Measurements from ENCODE around the gene GOLIM4.

Gene GOLIM4

DNA sequence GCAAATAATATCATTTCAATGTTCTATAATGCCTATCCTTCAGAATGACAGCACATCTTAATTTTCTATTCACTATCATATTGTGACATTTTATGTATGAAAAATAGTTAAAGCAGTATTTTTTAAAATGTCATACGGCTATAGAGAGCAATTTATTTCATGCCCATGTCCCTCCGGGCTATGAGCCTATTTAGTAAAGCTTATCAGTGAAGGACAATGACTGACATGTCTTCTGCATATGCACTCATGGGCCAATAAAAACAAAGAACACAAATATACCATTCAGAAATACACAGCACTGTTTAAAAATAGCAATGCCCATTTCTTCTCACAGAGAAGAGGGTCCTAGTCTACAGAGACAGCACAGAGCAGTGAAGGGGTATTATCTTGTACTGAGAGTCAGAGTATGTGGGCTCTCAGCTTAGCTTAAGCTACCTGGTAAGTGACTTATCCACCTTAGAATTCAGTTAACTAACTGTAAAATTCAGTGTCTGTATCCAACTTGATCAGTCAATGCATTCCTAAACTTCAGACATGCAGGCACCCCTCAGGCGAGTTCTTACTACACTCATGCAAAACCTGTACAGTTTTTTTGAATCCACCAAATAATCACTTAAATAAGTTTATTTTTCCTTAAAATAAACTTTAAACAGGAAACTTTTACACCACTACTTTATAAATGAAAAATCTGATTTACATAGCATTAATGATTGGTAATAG lies 9.0 kb downstream of the GOLIM4 start:
- H3K27me3 ChIP-seq (ENCODE audit: control insufficient read depth, insufficient read depth, low read length): no peaks in the 10 kb centered on the region
- H3K4me3 ChIP-seq (ENCODE audit: low read depth, low read length): no peak overlapping the region
- no peaks in the 10 kb centered on the region for H3K9me3 ChIP-seq (ENCODE audit: control insufficient read depth, insufficient read depth, low read depth, low read length)
- H3K9ac ChIP-seq (ENCODE audit: low read length): no peak overlapping the region
- no peak overlapping the region for H3K27ac ChIP-seq (ENCODE audit: low read depth, low read length)
- H3K4me1 ChIP-seq (ENCODE audit: control insufficient read depth, insufficient read depth, low read length): peaks cover 48% of the 10 kb centered on the region
- no peaks in the 10 kb centered on the region for H3K36me3 ChIP-seq (ENCODE audit: control insufficient read depth, insufficient read depth, low read length)

DNA sequence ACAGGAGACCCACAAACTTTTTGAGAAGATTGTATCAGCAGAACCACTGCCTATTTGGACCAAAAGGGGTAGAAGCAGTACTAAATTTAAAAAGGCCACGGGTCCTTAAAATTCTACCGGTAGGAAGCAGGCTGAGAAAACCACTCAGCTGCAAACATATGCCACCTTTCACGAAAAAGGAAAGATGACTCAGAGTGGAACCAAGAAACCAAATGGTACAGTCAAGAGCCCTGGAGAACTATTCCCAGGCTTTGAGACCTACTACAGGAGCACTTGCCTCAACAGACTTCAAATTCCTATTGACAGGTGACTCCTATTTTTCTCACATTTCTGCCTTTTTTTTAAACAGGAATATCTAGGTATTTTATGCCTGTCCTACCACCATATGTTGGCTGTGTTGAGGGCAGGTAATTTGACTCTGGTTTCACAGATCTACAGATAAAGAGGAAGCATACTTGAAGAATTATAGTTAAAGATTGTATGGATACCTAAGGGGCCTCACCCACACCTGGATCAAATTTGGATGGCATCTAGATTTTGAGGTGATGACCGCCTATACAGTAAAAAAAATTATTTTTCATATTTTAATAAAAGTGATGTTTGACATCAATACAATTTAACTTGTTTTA lies 10.1 kb downstream of the GOLIM4 start:
- Histone ChIP-seq H3K27ac (ENCODE audit: low read depth, low read length) (no peak overlapping the region), H3K27me3 (ENCODE audit: control insufficient read depth, insufficient read depth, low read length) (no peaks in the 10 kb centered on the region), H3K9me3 (ENCODE audit: control insufficient read depth, insufficient read depth, low read depth, low read length) (no peaks in the 10 kb centered on the region), H3K4me1 (ENCODE audit: control insufficient read depth, insufficient read depth, low read length) (peaks cover 54% of the 10 kb centered on the region), H3K4me3 (ENCODE audit: low read depth, low read length) (no peak overlapping the region), H3K36me3 (ENCODE audit: control insufficient read depth, insufficient read depth, low read length) (no peaks in the 10 kb centered on the region), H3K9ac (ENCODE audit: low read length) (no peak overlapping the region)

DNA sequence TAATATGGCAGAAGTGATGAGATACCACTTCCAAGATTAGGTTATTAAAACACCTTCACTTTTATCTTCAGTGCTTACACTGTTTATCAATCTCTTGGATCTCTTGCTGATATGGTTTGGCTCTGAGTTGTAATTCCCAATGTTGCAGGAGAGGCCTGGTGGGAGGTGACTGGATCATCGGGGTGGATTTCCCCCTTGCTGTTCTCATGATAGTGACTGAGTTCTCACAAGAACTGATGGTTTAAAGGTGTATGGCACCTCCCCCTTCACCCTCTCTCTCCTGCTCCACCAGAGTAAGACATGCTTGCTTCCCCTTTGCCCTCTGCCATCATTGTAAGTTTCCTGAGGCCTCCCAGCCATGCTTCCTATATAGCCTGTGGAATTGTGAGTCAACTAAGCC lies 11.8 kb downstream of the GOLIM4 start:
- Histone ChIP-seq H3K27ac (ENCODE audit: low read depth, low read length) (no peak overlapping the region), H3K4me3 (ENCODE audit: low read depth, low read length) (no peak overlapping the region), H3K4me1 (ENCODE audit: control insufficient read depth, insufficient read depth, low read length) (peaks cover 45% of the 10 kb centered on the region), H3K27me3 (ENCODE audit: control insufficient read depth, insufficient read depth, low read length) (no peaks in the 10 kb centered on the region), H3K9me3 (ENCODE audit: control insufficient read depth, insufficient read depth, low read depth, low read length) (no peaks in the 10 kb centered on the region), H3K36me3 (ENCODE audit: control insufficient read depth, insufficient read depth, low read length) (no peaks in the 10 kb centered on the region), H3K9ac (ENCODE audit: low read length) (no peak overlapping the region)

DNA sequence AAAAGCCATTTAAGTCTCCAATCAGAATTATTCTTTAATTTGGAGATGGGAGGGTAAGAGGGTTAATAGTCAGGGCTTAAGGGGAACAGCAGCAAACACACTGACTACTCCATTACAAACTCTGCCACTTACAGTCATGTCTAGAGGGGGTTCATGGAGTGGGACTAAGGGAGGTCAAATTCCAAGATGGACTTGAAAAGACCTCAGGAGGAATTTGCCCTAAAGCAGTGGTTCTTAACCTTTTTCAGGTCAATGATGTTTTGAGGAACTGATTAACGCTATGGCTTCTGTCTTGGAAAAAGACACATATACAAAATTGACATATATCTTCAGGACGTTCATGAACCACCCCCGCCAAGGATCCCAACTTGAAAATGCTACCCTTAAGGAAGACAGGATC lies 13.9 kb downstream of the GOLIM4 start:
- Histone ChIP-seq H3K27me3 (ENCODE audit: control insufficient read depth, insufficient read depth, low read length) (no peaks in the 10 kb centered on the region), H3K36me3 (ENCODE audit: control insufficient read depth, insufficient read depth, low read length) (peaks cover 5% of the 10 kb centered on the region), H3K4me3 (ENCODE audit: low read depth, low read length) (no peak overlapping the region), H3K9ac (ENCODE audit: low read length) (no peak overlapping the region), H3K4me1 (ENCODE audit: control insufficient read depth, insufficient read depth, low read length) (peaks cover 34% of the 10 kb centered on the region), H3K9me3 (ENCODE audit: control insufficient read depth, insufficient read depth, low read depth, low read length) (no peaks in the 10 kb centered on the region), H3K27ac (ENCODE audit: low read depth, low read length) (no peak overlapping the region)

DNA sequence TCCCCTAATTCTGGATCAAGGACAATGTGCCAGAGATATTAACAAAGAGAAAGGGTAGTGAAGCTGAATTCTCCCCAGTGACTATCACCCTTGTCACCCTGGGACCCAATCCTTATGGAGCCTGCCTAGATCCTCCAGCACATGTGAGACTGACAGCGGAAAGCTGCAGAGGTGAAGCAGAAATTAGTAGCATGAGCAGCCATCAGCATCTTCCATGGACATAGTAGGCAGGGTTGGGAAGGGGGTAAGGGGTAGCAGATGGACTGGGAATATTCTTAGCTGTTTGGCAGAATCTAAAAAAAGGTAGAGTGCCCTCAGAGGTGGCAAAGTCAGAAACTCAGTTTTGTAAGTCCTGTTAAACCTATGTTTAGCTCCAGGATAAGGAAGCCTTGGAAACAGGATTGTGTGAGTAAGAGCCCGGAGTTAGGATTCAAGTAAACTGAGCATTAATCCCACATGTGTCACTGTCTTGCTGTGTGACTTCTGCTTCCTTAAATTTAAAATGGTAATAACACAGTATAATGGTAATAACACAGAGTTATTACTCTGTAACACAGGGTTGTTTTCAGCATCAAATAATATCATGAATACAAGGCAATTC lies 14.5 kb downstream of the GOLIM4 start:
- Histone ChIP-seq H3K9ac (ENCODE audit: low read length) (no peak overlapping the region), H3K27me3 (ENCODE audit: control insufficient read depth, insufficient read depth, low read length) (no peaks in the 10 kb centered on the region), H3K4me3 (ENCODE audit: low read depth, low read length) (no peak overlapping the region), H3K36me3 (ENCODE audit: control insufficient read depth, insufficient read depth, low read length) (peaks cover 6% of the 10 kb centered on the region), H3K9me3 (ENCODE audit: control insufficient read depth, insufficient read depth, low read depth, low read length) (no peaks in the 10 kb centered on the region), H3K27ac (ENCODE audit: low read depth, low read length) (no peak overlapping the region), H3K4me1 (ENCODE audit: control insufficient read depth, insufficient read depth, low read length) (peaks cover 30% of the 10 kb centered on the region)

DNA sequence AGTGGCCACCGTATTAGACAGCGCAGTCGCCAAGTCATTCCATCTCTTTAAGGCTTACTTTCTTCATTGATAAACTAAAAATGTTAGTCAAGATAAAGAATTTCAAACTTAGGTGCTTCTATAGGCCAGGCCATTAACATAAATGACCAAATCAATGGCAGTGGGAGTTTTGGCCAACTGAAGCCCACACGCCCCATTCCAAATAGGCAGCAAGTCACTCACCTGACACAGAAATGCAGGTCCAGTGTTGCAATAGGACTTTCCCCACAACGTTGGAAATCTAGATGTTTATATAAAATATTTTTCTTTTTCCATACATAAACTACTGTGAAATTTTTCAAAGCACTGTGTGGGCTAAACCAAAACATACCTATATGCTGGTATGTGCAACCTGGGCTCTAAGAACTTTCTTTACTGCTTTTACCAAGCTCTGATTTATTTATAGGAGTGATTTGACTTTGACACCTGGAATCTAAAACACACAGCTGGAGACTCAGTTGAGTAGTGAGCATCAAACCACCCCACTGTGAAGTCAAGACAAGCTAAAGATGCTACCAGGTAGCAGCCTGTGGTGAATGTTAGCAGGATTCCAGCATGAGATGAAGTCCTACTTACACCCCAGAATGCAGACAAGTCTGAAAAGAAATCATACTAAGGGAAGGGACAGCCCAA lies 15.1 kb downstream of the GOLIM4 start:
- H3K27ac ChIP-seq (ENCODE audit: low read depth, low read length): no peak overlapping the region
- H3K4me3 ChIP-seq (ENCODE audit: low read depth, low read length): no peak overlapping the region
- peaks cover 30% of the 10 kb centered on the region for H3K4me1 ChIP-seq (ENCODE audit: control insufficient read depth, insufficient read depth, low read length)
- peaks cover 6% of the 10 kb centered on the region for H3K36me3 ChIP-seq (ENCODE audit: control insufficient read depth, insufficient read depth, low read length)
- H3K9me3 ChIP-seq (ENCODE audit: control insufficient read depth, insufficient read depth, low read depth, low read length): no peaks in the 10 kb centered on the region
- H3K27me3 ChIP-seq (ENCODE audit: control insufficient read depth, insufficient read depth, low read length): no peaks in the 10 kb centered on the region
- H3K9ac ChIP-seq (ENCODE audit: low read length): no peak overlapping the region

DNA sequence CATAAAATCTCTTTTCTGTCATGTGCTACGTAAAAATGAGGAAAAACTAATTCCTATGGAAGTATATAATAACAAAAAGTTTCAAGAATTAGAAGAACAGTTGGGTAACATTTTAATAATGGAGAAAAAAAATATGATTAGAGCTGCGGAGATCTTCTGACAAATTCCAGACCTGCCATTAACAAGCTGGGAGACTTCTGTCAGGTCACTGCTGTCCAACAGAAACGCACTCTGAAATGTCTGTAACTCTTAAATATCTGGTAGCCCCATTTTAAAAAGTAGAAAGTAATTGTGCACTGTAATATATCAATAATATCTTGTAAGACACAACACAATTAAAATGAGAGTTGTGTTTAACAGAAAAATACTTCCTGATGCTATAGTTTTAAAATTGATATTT lies 15.7 kb downstream of the GOLIM4 start:
- Histone ChIP-seq H3K4me1 (ENCODE audit: control insufficient read depth, insufficient read depth, low read length) (peaks cover 30% of the 10 kb centered on the region), H3K27me3 (ENCODE audit: control insufficient read depth, insufficient read depth, low read length) (no peaks in the 10 kb centered on the region), H3K9me3 (ENCODE audit: control insufficient read depth, insufficient read depth, low read depth, low read length) (no peaks in the 10 kb centered on the region), H3K36me3 (ENCODE audit: control insufficient read depth, insufficient read depth, low read length) (peaks cover 6% of the 10 kb centered on the region), H3K27ac (ENCODE audit: low read depth, low read length) (no peak overlapping the region), H3K9ac (ENCODE audit: low read length) (no peak overlapping the region), H3K4me3 (ENCODE audit: low read depth, low read length) (no peak overlapping the region)

DNA sequence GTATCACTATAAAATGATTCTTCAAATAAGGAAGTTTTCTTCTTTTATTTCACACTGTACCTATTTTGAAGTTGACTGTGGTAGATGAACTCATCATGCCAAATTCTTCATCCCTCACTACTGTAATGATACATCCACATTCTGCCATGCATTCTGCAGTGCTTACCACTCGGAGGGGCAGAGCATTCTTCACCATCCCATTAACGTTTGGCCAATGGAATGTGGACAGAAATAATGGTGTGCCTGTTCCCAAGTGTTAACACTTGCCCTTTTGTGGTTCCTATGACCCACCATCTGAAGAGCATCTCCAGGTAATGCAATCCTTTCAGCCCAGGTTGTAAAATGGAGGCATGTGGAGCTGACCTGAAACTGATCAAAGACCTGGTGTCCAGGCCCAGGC lies 18.6 kb downstream of the GOLIM4 start:
- peaks cover 21% of the 10 kb centered on the region for H3K4me1 ChIP-seq (ENCODE audit: control insufficient read depth, insufficient read depth, low read length)
- H3K27me3 ChIP-seq (ENCODE audit: control insufficient read depth, insufficient read depth, low read length): no peaks in the 10 kb centered on the region
- H3K9ac ChIP-seq (ENCODE audit: low read length): no peak overlapping the region
- no peak overlapping the region for H3K27ac ChIP-seq (ENCODE audit: low read depth, low read length)
- H3K36me3 ChIP-seq (ENCODE audit: control insufficient read depth, insufficient read depth, low read length): peaks cover 6% of the 10 kb centered on the region
- no peak overlapping the region for H3K4me3 ChIP-seq (ENCODE audit: low read depth, low read length)
- no peaks in the 10 kb centered on the region for H3K9me3 ChIP-seq (ENCODE audit: control insufficient read depth, insufficient read depth, low read depth, low read length)

DNA sequence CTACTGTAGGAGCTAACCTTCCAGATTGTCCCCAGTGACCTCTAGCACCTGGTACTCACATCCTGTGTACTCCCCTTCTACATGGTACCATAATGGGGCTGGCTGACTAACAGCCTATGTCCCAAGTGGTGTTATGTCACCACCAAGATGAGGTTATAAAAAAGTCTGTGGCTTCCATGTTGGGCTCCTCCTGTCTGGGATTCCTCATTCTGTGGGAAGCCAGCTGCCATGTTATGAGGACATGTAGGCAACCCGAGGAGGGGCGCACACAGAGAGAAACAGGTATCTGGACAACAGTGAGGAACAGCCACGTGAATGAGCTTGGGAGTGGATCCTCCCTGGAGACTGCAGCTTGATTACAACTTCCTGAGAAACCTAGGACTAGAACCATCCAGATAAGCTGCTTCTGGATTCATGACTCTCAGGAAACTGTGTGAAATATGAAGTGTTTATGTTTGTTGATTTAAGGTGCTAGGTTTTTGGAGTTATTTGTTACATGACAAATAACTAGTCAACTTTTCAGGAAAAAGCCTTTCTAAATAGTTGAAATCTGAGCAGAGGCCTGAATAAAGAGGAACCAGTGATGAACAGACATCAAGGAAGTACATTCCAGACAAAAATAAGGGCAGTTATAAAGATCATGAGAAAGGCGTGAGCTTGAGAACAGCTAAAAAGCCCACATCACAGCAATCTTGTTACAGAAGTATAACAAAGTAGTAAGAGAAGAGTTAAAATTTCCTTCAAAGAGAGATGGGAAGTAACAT lies 21.7 kb downstream of the GOLIM4 start:
- peaks cover 6% of the 10 kb centered on the region for H3K36me3 ChIP-seq (ENCODE audit: control insufficient read depth, insufficient read depth, low read length)
- H3K4me1 ChIP-seq (ENCODE audit: control insufficient read depth, insufficient read depth, low read length): peaks cover 7% of the 10 kb centered on the region
- H3K27ac ChIP-seq (ENCODE audit: low read depth, low read length): no peak overlapping the region
- no peak overlapping the region for H3K4me3 ChIP-seq (ENCODE audit: low read depth, low read length)
- H3K9me3 ChIP-seq (ENCODE audit: control insufficient read depth, insufficient read depth, low read depth, low read length): no peaks in the 10 kb centered on the region
- H3K9ac ChIP-seq (ENCODE audit: low read length): no peak overlapping the region
- H3K27me3 ChIP-seq (ENCODE audit: control insufficient read depth, insufficient read depth, low read length): no peaks in the 10 kb centered on the region

DNA sequence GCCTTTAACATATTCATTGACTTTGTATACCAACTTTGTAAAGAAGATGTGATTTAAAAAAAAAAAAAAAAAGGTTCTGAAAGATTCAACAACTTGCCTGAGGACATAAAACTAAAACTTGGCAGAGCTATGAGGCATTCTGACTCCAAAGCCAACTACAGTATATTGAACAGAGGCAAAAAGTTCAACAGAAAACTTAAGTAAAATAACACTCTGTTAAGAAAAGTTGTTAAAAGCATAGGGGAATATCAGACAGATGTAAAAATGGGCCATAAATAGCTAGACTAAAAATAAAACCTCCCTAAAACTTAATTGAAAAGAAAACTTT lies 23.4 kb downstream of the GOLIM4 start:
- Histone ChIP-seq H3K9ac (ENCODE audit: low read length) (no peak overlapping the region), H3K4me1 (ENCODE audit: control insufficient read depth, insufficient read depth, low read length) (peaks cover 7% of the 10 kb centered on the region), H3K36me3 (ENCODE audit: control insufficient read depth, insufficient read depth, low read length) (peaks cover 5% of the 10 kb centered on the region), H3K27me3 (ENCODE audit: control insufficient read depth, insufficient read depth, low read length) (no peaks in the 10 kb centered on the region), H3K4me3 (ENCODE audit: low read depth, low read length) (no peak overlapping the region), H3K9me3 (ENCODE audit: control insufficient read depth, insufficient read depth, low read depth, low read length) (no peaks in the 10 kb centered on the region), H3K27ac (ENCODE audit: low read depth, low read length) (no peak overlapping the region)

All from HUES6 (cell line).